Adrenal gland (tissue), 12 donors: Measurements from ENCODE around the gene CHTF8. TPM values are rescaled to one million over a fixed set of nuclear protein-coding genes. Genes with fewer than 3 reads are reported as not detected.
A peak's percentile ranks its signal among the peaks of the same experiment; 100 is the strongest.
"Not testable (repeated sequence)": the region's sequence is repeated elsewhere in the genome, so short reads cannot be mapped to it uniquely, and the experiment has no call there.

Experiments
- DNase-seq, 7 donors: peaks; one replicate each; pipeline ENCODE4 v3.0.0-alpha.2; 2019 to 2020
- H3K27ac ChIP-seq, 5 donors: fragments of 200-600 bp; sonication (generic) in 4 of 5; 1 replicate in 3 of 5; 2 replicates in 2 of 5; pipeline versions ENCODE4 v1.5.1 to v1.8.0; 2016 to 2020; ENCODE audit warnings: mild to moderate bottlenecking in 1 of 5
- H3K27me3 ChIP-seq: fragments of 200-600 bp; 2 replicates; pipeline ENCODE4 v1.8.0; 2021
- H3K36me3 ChIP-seq, 2 donors: fragments of 200-600 bp; replicated peaks in 1 of 2; 1 replicate in 1 of 2; 2 replicates in 1 of 2; pipeline versions ENCODE4 v1.5.1 to v1.8.0; 2018 to 2022
- H3K4me1 ChIP-seq, 2 donors: fragments of 200-600 bp; replicated peaks in 1 of 2; 1 replicate in 1 of 2; 2 replicates in 1 of 2; pipeline versions ENCODE4 v1.5.1 to v1.8.0; 2018 to 2021
- H3K4me3 ChIP-seq, 4 donors: fragments of 200-600 bp; sonication (generic) in 3 of 4; one replicate each; pipeline ENCODE4 v1.5.1; 2016 to 2018
- H3K9me3 ChIP-seq, 3 donors: fragments of 200-600 bp; sonication (generic) in 1 of 3; replicated peaks in 1 of 3; 1 replicate in 2 of 3; 2 replicates in 1 of 3; pipeline versions ENCODE4 v1.5.1 to v1.8.0; 2016 to 2021
- POLR2A ChIP-seq, 2 donors: fragments of 450-650 bp; IDR thresholded peaks; one replicate each; pipeline ENCODE4 v1.6.1; 2017; ENCODE audit warnings: antibody characterized with exemption in 2 of 2, mild to moderate bottlenecking in 2 of 2, moderate library complexity in 1 of 2
- WGBS, 4 donors: extraction: QIAGEN DNeasy Blood & Tissue Kit in 2 of 4; methylation state at CpG; one replicate each; pipeline versions ENCODE4 v1.1.5 to v1.1.7; 2013 to 2017; 5-methylcytosine and 5-hydroxymethylcytosine counted together
- intact Hi-C, 2 donors: fragments of 100-400 bp; cut with DNase I; formaldehyde crosslinking; loops; one replicate each; pipeline versions ENCODE4 v1.14.1 to v1.15.0; 2022 to 2023
- polyA plus RNA-seq, 3 donors: library from polyadenylated mRNA; stranded (reverse); fragments of 200-250 nt in 2 of 3; fragments of 350-450 nt in 1 of 3; fragmentation: Illumina TruSeq in 1 of 3; extraction: RNeasy Lipid Tissue Mini Kit (QIAGEN cat#74804) in 1 of 3; gene quantifications; one replicate each; pipeline ENCODE4 v1.2.3, GENCODE V29; 2013 to 2014
- total RNA-seq, 9 donors: library from RNA; depleted of rRNA in 4 of 9; stranded (reverse); fragments of >200 nt in 4 of 9; fragments of 120-200 nt in 1 of 9; fragmentation: NEBNext Ultra II Directional in 1 of 9; extraction: Animal tissue kit (Norgen Biotek cat#: 25700) in 1 of 9; gene quantifications; one replicate each; pipeline versions ENCODE4 v1.1.0 to v1.2.4, GENCODE V29; 2013 to 2023
- TF ChIP-seq, protein P1 (sequence below), 6 experiments: fragments of 450-650 bp in 4 of 6; fragments of 200-600 bp in 2 of 6; sonication (generic) in 1 of 6; IDR thresholded peaks; 1 replicate in 5 of 6; 2 replicates in 1 of 6; pipeline versions ENCODE4 v1.5.1 to v1.8.0; 2016 to 2021; ENCODE audit warnings: antibody characterized with exemption in 6 of 6, mild to moderate bottlenecking in 2 of 6, moderate library complexity in 1 of 6
- donor health status: healthy with polysubstance abuse.
- donor health status: Bipolar disorder and iron deficiency.
- donor health status: DM: yes; HTN: yes; CAD: no.
- donor health status: DM: no; HTN: no; CAD: no.
- donor health status: DM: no; HTN: no; CAD: no.
- donor health status: DM: yes; HTN: yes; CAD: no.

The CHTF8 gene
- total and polyA plus RNA-seq, 12 donors: 34.0 to 207 (median 81.7) TPM

DNA sequence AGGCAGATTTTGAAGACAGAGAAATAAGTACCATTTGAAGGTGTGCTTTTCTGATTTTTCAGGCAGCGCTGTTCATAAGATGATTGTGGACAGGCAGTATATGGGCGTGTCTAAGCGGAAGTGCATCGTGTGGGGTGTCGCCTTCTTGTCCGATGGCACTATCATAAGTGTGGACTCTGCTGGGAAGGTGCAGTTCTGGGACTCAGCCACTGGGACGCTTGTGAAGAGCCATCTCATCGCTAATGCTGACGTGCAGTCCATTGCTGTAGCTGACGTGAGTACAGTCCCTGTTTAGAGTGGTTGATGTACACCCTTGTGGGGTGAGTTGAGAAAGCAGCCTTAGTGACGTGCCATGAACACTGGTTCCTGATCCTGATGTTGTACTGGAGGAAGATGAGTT, 10.7 kb upstream of the CHTF8 start:
- H3K9me3 ChIP-seq: no peaks in the 10 kb centered on the region
- peaks cover 0 to 62% of the 10 kb centered on the region in 2 donors for H3K36me3 ChIP-seq
- intact Hi-C loops: no loop called here
- no peak for TF ChIP-seq POLR2A (IDR thresholded peaks at IDR 0.05)
- TF ChIP-seq, protein P1, sequence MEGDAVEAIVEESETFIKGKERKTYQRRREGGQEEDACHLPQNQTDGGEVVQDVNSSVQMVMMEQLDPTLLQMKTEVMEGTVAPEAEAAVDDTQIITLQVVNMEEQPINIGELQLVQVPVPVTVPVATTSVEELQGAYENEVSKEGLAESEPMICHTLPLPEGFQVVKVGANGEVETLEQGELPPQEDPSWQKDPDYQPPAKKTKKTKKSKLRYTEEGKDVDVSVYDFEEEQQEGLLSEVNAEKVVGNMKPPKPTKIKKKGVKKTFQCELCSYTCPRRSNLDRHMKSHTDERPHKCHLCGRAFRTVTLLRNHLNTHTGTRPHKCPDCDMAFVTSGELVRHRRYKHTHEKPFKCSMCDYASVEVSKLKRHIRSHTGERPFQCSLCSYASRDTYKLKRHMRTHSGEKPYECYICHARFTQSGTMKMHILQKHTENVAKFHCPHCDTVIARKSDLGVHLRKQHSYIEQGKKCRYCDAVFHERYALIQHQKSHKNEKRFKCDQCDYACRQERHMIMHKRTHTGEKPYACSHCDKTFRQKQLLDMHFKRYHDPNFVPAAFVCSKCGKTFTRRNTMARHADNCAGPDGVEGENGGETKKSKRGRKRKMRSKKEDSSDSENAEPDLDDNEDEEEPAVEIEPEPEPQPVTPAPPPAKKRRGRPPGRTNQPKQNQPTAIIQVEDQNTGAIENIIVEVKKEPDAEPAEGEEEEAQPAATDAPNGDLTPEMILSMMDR (IDR thresholded peaks at IDR 0.05): peak in 1 of 6 experiments; percentile 2
- DNase-seq: no peak
- no peak overlapping the region for H3K27ac ChIP-seq
- no peaks in the 10 kb centered on the region for H3K27me3 ChIP-seq
- no peak overlapping the region for H3K4me3 ChIP-seq
- peaks cover 0 to 15% of the 10 kb centered on the region in 2 donors for H3K4me1 ChIP-seq
- 90 to 95% (median 94%) methylated on average over 10 to 11 of the region's 11 CpGs for WGBS, 4 donors

DNA sequence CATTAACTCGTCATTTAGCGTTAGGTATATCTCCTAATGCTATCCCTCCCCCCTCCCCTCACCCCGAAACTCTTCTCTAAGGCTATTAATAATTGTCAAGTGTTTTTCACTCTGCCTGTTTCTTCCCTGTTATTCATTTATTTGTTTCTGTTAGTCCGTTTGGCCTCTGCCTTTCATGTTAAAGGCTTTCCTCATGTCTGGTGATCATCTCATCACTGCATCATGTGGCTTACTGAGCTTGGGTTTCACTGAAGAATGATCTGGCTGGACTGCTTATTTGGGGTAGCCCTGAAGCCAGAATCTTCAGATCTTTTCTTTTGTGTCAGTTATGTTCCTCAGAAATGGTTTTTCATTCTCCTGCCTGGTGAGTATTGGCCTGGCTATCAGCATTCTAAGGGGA, 9.5 kb upstream of the CHTF8 start:
- no peak overlapping the region for H3K4me3 ChIP-seq
- intact Hi-C loops: no loop called here
- DNase-seq: no peak
- peaks cover 0 to 15% of the 10 kb centered on the region in 2 donors for H3K4me1 ChIP-seq
- H3K27ac ChIP-seq: no peak overlapping the region
- 90 to 96% (median 93%) methylated on average over 4 of the region's 4 CpGs for WGBS, 4 donors
- TF ChIP-seq, protein P1 (IDR thresholded peaks at IDR 0.05): no peak
- no peak for TF ChIP-seq POLR2A (IDR thresholded peaks at IDR 0.05)
- H3K36me3 ChIP-seq: peaks cover 0 to 73% of the 10 kb centered on the region in 2 donors
- H3K9me3 ChIP-seq: no peaks in the 10 kb centered on the region
- H3K27me3 ChIP-seq: no peaks in the 10 kb centered on the region

DNA sequence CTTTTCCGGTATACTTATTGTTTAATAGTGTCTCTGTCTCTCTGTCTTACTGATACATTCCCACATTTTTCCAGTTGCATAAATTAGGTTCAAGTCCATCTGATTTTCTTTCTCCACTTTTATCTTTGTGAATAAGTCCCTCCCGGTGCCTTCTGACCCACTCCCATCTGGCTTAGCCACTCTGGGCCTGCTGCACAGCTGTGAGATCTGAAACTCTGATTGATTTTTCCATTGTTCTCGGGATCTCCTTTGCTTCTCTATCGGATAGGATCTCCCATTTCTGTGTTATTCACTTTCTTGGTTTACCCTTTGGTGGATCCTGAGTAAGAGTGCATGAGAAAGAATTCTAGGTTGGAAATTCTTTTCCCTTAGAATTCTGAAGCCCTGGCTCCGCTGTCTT, 8.6 kb upstream of the CHTF8 start:
- Histone ChIP-seq H3K27ac (no peak overlapping the region), H3K9me3 (no peaks in the 10 kb centered on the region), H3K27me3 (no peaks in the 10 kb centered on the region), H3K4me1 (peaks cover 0 to 11% of the 10 kb centered on the region in 2 donors), H3K4me3 (no peak overlapping the region), H3K36me3 (peaks cover 0 to 77% of the 10 kb centered on the region in 2 donors)
- no peak for DNase-seq
- TF ChIP-seq, protein P1 (IDR thresholded peaks at IDR 0.05): no peak
- TF ChIP-seq POLR2A (IDR thresholded peaks at IDR 0.05): no peak
- WGBS, 4 donors: 90 to 96% (median 94%) methylated on average over 5 of the region's 5 CpGs
- intact Hi-C loops: no loop called here

DNA sequence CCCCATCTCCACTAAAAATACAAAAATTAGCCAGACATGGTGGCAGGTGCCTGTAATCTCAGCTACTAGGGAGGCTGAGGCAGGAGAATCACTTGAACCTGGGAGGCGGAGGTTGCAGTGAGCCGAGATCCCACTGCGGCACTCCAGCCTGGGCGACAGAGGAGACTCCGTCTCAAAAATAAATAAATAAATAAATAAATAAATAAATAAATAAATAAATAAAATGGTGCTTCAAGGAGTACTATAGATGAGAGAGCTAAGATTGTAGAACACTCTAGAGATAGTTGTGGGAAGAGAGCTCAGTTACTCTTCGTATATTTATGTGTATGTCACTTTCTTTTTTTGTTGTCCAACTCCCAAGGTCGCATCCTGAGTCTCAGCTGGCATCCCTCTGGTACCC, 7.1 kb upstream of the CHTF8 start:
- H3K4me1 ChIP-seq, H3K27ac ChIP-seq, H3K27me3 ChIP-seq, DNase-seq, H3K4me3 ChIP-seq, H3K9me3 ChIP-seq, intact Hi-C loops: not testable (repeated sequence)
- peaks cover 0 to 73% of the 10 kb centered on the region in 2 donors for H3K36me3 ChIP-seq
- WGBS, 4 donors: 94 to 99% (median 96%) methylated on average over 7 of the region's 7 CpGs

DNA sequence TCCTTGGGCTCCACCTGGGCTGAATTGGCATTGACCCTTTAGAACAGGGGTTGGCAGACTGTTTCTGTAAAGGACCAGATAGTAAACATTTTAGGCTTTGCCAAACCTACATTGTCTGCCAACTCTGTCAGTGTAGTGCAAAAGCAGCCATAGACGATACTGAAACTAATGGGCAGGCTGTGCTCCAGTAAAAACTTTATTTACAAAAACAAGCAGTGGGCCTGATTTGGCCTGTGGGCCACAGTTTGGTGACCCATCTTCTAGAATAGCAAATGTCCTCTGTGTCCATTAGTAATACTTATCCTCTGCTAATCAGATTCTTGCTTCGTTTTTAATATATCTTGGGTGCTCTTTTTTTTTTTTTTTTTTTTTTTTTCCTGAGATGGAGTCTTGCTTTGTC, 6.2 kb upstream of the CHTF8 start:
- TF ChIP-seq, protein P1 (IDR thresholded peaks at IDR 0.05): no peak
- no peak for TF ChIP-seq POLR2A (IDR thresholded peaks at IDR 0.05)
- Histone ChIP-seq H3K4me3 (no peak overlapping the region), H3K27ac (no peak overlapping the region), H3K27me3 (no peaks in the 10 kb centered on the region), H3K9me3 (no peaks in the 10 kb centered on the region), H3K36me3 (peaks cover 0 to 66% of the 10 kb centered on the region in 2 donors), H3K4me1 (peaks cover 1 to 6% of the 10 kb centered on the region in 2 donors)
- intact Hi-C loops: no loop called here
- no peak for DNase-seq
- 87 to 96% (median 92%) methylated on average over 2 of the region's 2 CpGs for WGBS, 4 donors
